Sigmoid colon (tissue), 7 donors: ENCODE results near the gene BTBD19. TPM values are rescaled to one million over a fixed set of nuclear protein-coding genes. Genes with fewer than 3 reads are reported as not detected.
A peak's percentile ranks its signal among the peaks of the same experiment; 100 is the strongest.

ENCODE experiments used
- DNase-seq: peaks from one replicate; pipeline ENCODE4 v3.0.0-alpha.2; 2019
- H3K27ac ChIP-seq, 4 donors: fragments of 200-600 bp; sonication (generic); one replicate each; pipeline ENCODE4 v1.5.1; 2016 to 2019; ENCODE audit warnings: mild to moderate bottlenecking in 1 of 4
- H3K27me3 ChIP-seq, 3 donors: fragments of 200-600 bp; sonication (generic); one replicate each; pipeline ENCODE4 v1.5.1; 2019; ENCODE audit warnings: mild to moderate bottlenecking in 1 of 3
- H3K36me3 ChIP-seq, 4 donors: fragments of 200-600 bp; sonication (generic); one replicate each; pipeline ENCODE4 v1.5.1; 2016 to 2019
- H3K4me1 ChIP-seq, 4 donors: fragments of 200-600 bp; sonication (generic); one replicate each; pipeline ENCODE4 v1.5.1; 2017 to 2019
- H3K4me3 ChIP-seq, 4 donors: fragments of 200-600 bp; sonication (generic); one replicate each; pipeline ENCODE4 v1.5.1; 2017 to 2019; ENCODE audit warnings: mild to moderate bottlenecking in 2 of 4, moderate library complexity in 1 of 4
- H3K9me3 ChIP-seq, 4 donors: fragments of 200-600 bp in 3 of 4; sonication (generic) in 3 of 4; one replicate each; pipeline versions ENCODE4 v1.5.1 to v1.6.1; 2013 to 2019
- CTCF ChIP-seq, 4 experiments: fragments of 450-650 bp in 3 of 4; fragments of 200-600 bp in 1 of 4; IDR thresholded peaks; one replicate each; pipeline ENCODE4 v1.5.1; 2016 to 2019; ENCODE audit warnings: antibody characterized with exemption in 4 of 4, mild to moderate bottlenecking in 3 of 4, moderate library complexity in 2 of 4
- EP300 ChIP-seq, 4 donors: sonication (generic); formaldehyde crosslinking; IDR thresholded peaks; one replicate each; pipeline ENCODE4 v1.6.1; 2017; ENCODE audit warnings: antibody characterized with exemption in 4 of 4
- POLR2A ChIP-seq, 2 donors: fragments of 450-650 bp; IDR thresholded peaks; one replicate each; pipeline ENCODE4 v1.6.1; 2016; ENCODE audit warnings: antibody characterized with exemption in 2 of 2, mild to moderate bottlenecking in 2 of 2, moderate library complexity in 2 of 2
- POLR2AphosphoS5 ChIP-seq, 4 donors: sonication (generic); formaldehyde crosslinking; IDR thresholded peaks; one replicate each; pipeline ENCODE4 v1.6.1; 2017; ENCODE audit warnings: antibody characterized with exemption in 4 of 4
- WGBS, 2 donors: extraction: QIAGEN DNeasy Blood & Tissue Kit; methylation state at CpG; one replicate each; pipeline ENCODE4 v1.1.7; 2013; 5-methylcytosine and 5-hydroxymethylcytosine counted together
- intact Hi-C: fragments of 100-400 bp; cut with DNase I; formaldehyde crosslinking; loops from one replicate; pipeline ENCODE4 v1.15.1; 2023
- polyA plus RNA-seq, 3 donors: library from polyadenylated mRNA; stranded (reverse); fragments of 200-250 nt; gene quantifications; one replicate each; pipeline ENCODE4 v1.2.3, GENCODE V29; 2013
- total RNA-seq, 4 donors: library from RNA; depleted of rRNA; stranded (reverse); fragments of >200 nt; gene quantifications; one replicate each; pipeline ENCODE4 v1.1.0, GENCODE V29; 2016
- donor health status: healthy with polysubstance abuse.
- donor health status: Bipolar disorder and iron deficiency.
- donor health status: healthy.

Gene BTBD19
- total and polyA plus RNA-seq, 7 donors, result 0.60 to 9.4 (median 2.8) TPM; not detected in 1

- 79 to 83% methylated on average over 9 of the region's 9 CpGs for WGBS, 2 donors
- H3K9me3 ChIP-seq, result no peaks in the 10 kb centered on the region
- DNase-seq, result no peak
- intact Hi-C loops, result loop anchor here (1.0 to 5.0 kb wide), 3 partner anchors 35 to 225 kb away; partner anchors contain the start of genes HECTD3 and UROD
- H3K27ac ChIP-seq, result peak overlapping the region; percentile 41 to 70 (median 64)
- H3K4me3 ChIP-seq, result peak overlapping the region in 2 of 4 donors; percentile 55 to 61
- H3K4me1 ChIP-seq, result peaks cover 0 to 34% (median 25%) of the 10 kb centered on the region in 4 donors
- TF ChIP-seq POLR2AphosphoS5 (IDR thresholded peaks at IDR 0.05) (no peak), POLR2A (IDR thresholded peaks at IDR 0.05) (no peak), EP300 (IDR thresholded peaks at IDR 0.05) (no peak)
- peaks cover 0 to under 1% (median 0%) of the 10 kb centered on the region in 4 donors for H3K36me3 ChIP-seq
- no peaks in the 10 kb centered on the region for H3K27me3 ChIP-seq
Observed at GRCh38 chr1:44786841-44787426, 21.4 kb upstream of the BTBD19 start.

- H3K9me3 ChIP-seq, result no peaks in the 10 kb centered on the region
- no peak overlapping the region for H3K4me3 ChIP-seq
- no peak overlapping the region for H3K27ac ChIP-seq
- peaks cover 0 to 34% (median 25%) of the 10 kb centered on the region in 4 donors for H3K4me1 ChIP-seq
- WGBS, 2 donors, result 94 to 95% methylated on average over 10 of the region's 10 CpGs
- H3K27me3 ChIP-seq, result no peaks in the 10 kb centered on the region
- no peak for DNase-seq
- intact Hi-C loops, result loop anchor here (5.0 kb wide), 2 partner anchors 35 to 225 kb away; partner anchors contain the start of genes HECTD3 and UROD
- TF ChIP-seq CTCF (IDR thresholded peaks at IDR 0.05) (no peak), POLR2AphosphoS5 (IDR thresholded peaks at IDR 0.05) (no peak)
- H3K36me3 ChIP-seq, result no peaks in the 10 kb centered on the region
Observed at GRCh38 chr1:44787506-44787905, 20.8 kb upstream of the BTBD19 start.

GRCh38 chr1:44788120-44788860, 20.0 kb upstream of the BTBD19 start, which contains the start of gene BEST4:
BEST4 (minus strand) TSS chr1:44788170; CDS start chr1:44787705, 465 bp downstream.
- DNase-seq, result no peak
- TF ChIP-seq CTCF (IDR thresholded peaks at IDR 0.05) (no peak), EP300 (IDR thresholded peaks at IDR 0.05) (no peak), POLR2AphosphoS5 (IDR thresholded peaks at IDR 0.05) (no peak), POLR2A (IDR thresholded peaks at IDR 0.05) (no peak)
- Histone ChIP-seq H3K4me3 (no peak within 1 kb of the TSS), H3K27me3 (no peaks in the 10 kb centered on the region), H3K27ac (no peak within 1 kb of the TSS), H3K9me3 (no peaks in the 10 kb centered on the region), H3K4me1 (peaks cover 0 to 34% (median 24%) of the 10 kb centered on the region in 4 donors), H3K36me3 (no peaks in the 10 kb centered on the region)
- WGBS, 2 donors, result 81 to 91% methylated on average over 9 of the region's 9 CpGs
- intact Hi-C loops, result loop anchor here (5.0 kb wide), 2 partner anchors 34 to 224 kb away; partner anchors contain the start of genes HECTD3 and UROD

GRCh38 chr1:44790968-44791801, 17.1 kb upstream of the BTBD19 start:
- Histone ChIP-seq H3K27ac (peak overlapping the region in 1 of 4 donors; percentile 18), H3K4me3 (no peak overlapping the region), H3K9me3 (no peaks in the 10 kb centered on the region), H3K27me3 (no peaks in the 10 kb centered on the region), H3K36me3 (no peaks in the 10 kb centered on the region), H3K4me1 (peaks cover 0 to 7% (median 3%) of the 10 kb centered on the region in 4 donors)
- TF ChIP-seq POLR2A (IDR thresholded peaks at IDR 0.05), result no peak
- TF ChIP-seq CTCF (IDR thresholded peaks at IDR 0.05), result no peak
- TF ChIP-seq EP300 (IDR thresholded peaks at IDR 0.05), result no peak
- TF ChIP-seq POLR2AphosphoS5 (IDR thresholded peaks at IDR 0.05), result no peak
- intact Hi-C loops, result loop anchor here (5.0 kb wide), 1 partner anchor 46 kb away; no protein-coding TSS in a partner anchor
- no peak for DNase-seq
- WGBS, 2 donors, result 23 to 59% methylated on average over 7 of the region's 7 CpGs
